ENCODE measurements around the gene COBLL1.

Gene COBLL1

GRCh38 chr2:164734196-164734595 lies 107.4 kb downstream of the COBLL1 start:
- H3K4me3 ChIP-seq (ENCODE audit: extremely low read depth, insufficient read depth, low read length, poor library complexity, severe bottlenecking): no peak overlapping the region
- H3K36me3 ChIP-seq (ENCODE audit: control insufficient read depth, insufficient read depth, low read length): no peaks in the 10 kb centered on the region
- 69 to 74% methylated on average over 3 of the region's 3 CpGs for WGBS, 2 experiments (ENCODE audit: insufficient coverage in 2 of 2)
- peaks cover 21% of the 10 kb centered on the region for H3K4me1 ChIP-seq (ENCODE audit: control insufficient read depth, insufficient read depth, low read length, poor library complexity, severe bottlenecking)
- H3K27ac ChIP-seq (ENCODE audit: low read depth, low read length, severe bottlenecking): peak overlapping the region; percentile 73
- H3K9me3 ChIP-seq (ENCODE audit: control insufficient read depth, low read length): no peaks in the 10 kb centered on the region

GRCh38 chr2:164725542-164725941 lies 116.1 kb downstream of the COBLL1 start:
- no CpG with 5 or more reads among the region's 3 CpGs for WGBS, 2 experiments (ENCODE audit: insufficient coverage in 2 of 2)

GRCh38 chr2:164722616-164723338 lies 118.8 kb downstream of the COBLL1 start:
- H3K36me3 ChIP-seq (ENCODE audit: control insufficient read depth, insufficient read depth, low read length): no peaks in the 10 kb centered on the region
- peak overlapping the region; percentile 11 for H3K27ac ChIP-seq (ENCODE audit: low read depth, low read length, severe bottlenecking)
- H3K4me3 ChIP-seq (ENCODE audit: extremely low read depth, insufficient read depth, low read length, poor library complexity, severe bottlenecking): no peak overlapping the region
- H3K4me1 ChIP-seq (ENCODE audit: control insufficient read depth, insufficient read depth, low read length, poor library complexity, severe bottlenecking): peaks cover 17% of the 10 kb centered on the region
- no CpG with 5 or more reads among the region's 2 CpGs for WGBS, 2 experiments (ENCODE audit: insufficient coverage in 2 of 2)
- no peaks in the 10 kb centered on the region for H3K9me3 ChIP-seq (ENCODE audit: control insufficient read depth, low read length)

More at GRCh38 chr2:164725542-164725941, 116.1 kb downstream of the COBLL1 start:
- peaks cover 12% of the 10 kb centered on the region for H3K4me1 ChIP-seq (ENCODE audit: control insufficient read depth, insufficient read depth, low read length, poor library complexity, severe bottlenecking)
- H3K4me3 ChIP-seq (ENCODE audit: extremely low read depth, insufficient read depth, low read length, poor library complexity, severe bottlenecking): no peak overlapping the region
- H3K9me3 ChIP-seq (ENCODE audit: control insufficient read depth, low read length): no peaks in the 10 kb centered on the region
- H3K36me3 ChIP-seq (ENCODE audit: control insufficient read depth, insufficient read depth, low read length): no peaks in the 10 kb centered on the region
- no peak overlapping the region for H3K27ac ChIP-seq (ENCODE audit: low read depth, low read length, severe bottlenecking)

GRCh38 chr2:164721430-164721829 lies 120.2 kb downstream of the COBLL1 start:
- no CpG with 5 or more reads among the region's 1 CpG for WGBS, 2 experiments (ENCODE audit: insufficient coverage in 2 of 2)
- H3K4me1 ChIP-seq (ENCODE audit: control insufficient read depth, insufficient read depth, low read length, poor library complexity, severe bottlenecking): peaks cover 17% of the 10 kb centered on the region

GRCh38 chr2:164719996-164720941 lies 121.4 kb downstream of the COBLL1 start:
- WGBS, 2 experiments (ENCODE audit: insufficient coverage in 2 of 2): 80 to 82% methylated on average over 2 to 3 of the region's 3 CpGs
- peak overlapping the region; percentile 50 for H3K27ac ChIP-seq (ENCODE audit: low read depth, low read length, severe bottlenecking)
- H3K9me3 ChIP-seq (ENCODE audit: control insufficient read depth, low read length): no peaks in the 10 kb centered on the region
- no peak overlapping the region for H3K4me3 ChIP-seq (ENCODE audit: extremely low read depth, insufficient read depth, low read length, poor library complexity, severe bottlenecking)
- no peaks in the 10 kb centered on the region for H3K36me3 ChIP-seq (ENCODE audit: control insufficient read depth, insufficient read depth, low read length)
- H3K4me1 ChIP-seq (ENCODE audit: control insufficient read depth, insufficient read depth, low read length, poor library complexity, severe bottlenecking): peaks cover 17% of the 10 kb centered on the region

More at GRCh38 chr2:164721430-164721829, 120.2 kb downstream of the COBLL1 start:
- Histone ChIP-seq H3K27ac (ENCODE audit: low read depth, low read length, severe bottlenecking) (peak overlapping the region; percentile 50), H3K9me3 (ENCODE audit: control insufficient read depth, low read length) (no peaks in the 10 kb centered on the region), H3K36me3 (ENCODE audit: control insufficient read depth, insufficient read depth, low read length) (no peaks in the 10 kb centered on the region), H3K4me3 (ENCODE audit: extremely low read depth, insufficient read depth, low read length, poor library complexity, severe bottlenecking) (no peak overlapping the region)

- WGBS, 2 experiments (ENCODE audit: insufficient coverage in 2 of 2): 100% methylated on average over 1 to 2 of the region's 6 CpGs
- Histone ChIP-seq H3K36me3 (ENCODE audit: control insufficient read depth, insufficient read depth, low read length) (no peaks in the 10 kb centered on the region), H3K27ac (ENCODE audit: low read depth, low read length, severe bottlenecking) (no peak overlapping the region), H3K9me3 (ENCODE audit: control insufficient read depth, low read length) (no peaks in the 10 kb centered on the region), H3K4me1 (ENCODE audit: control insufficient read depth, insufficient read depth, low read length, poor library complexity, severe bottlenecking) (peaks cover 17% of the 10 kb centered on the region), H3K4me3 (ENCODE audit: extremely low read depth, insufficient read depth, low read length, poor library complexity, severe bottlenecking) (no peak overlapping the region)
These were observed 124.4 kb downstream of the COBLL1 start for GRCh38 chr2:164717000-164717803.

GRCh38 chr2:164714471-164714870 lies 127.2 kb downstream of the COBLL1 start:
- Histone ChIP-seq H3K27ac (ENCODE audit: low read depth, low read length, severe bottlenecking) (no peak overlapping the region), H3K36me3 (ENCODE audit: control insufficient read depth, insufficient read depth, low read length) (no peaks in the 10 kb centered on the region), H3K9me3 (ENCODE audit: control insufficient read depth, low read length) (no peaks in the 10 kb centered on the region), H3K4me3 (ENCODE audit: extremely low read depth, insufficient read depth, low read length, poor library complexity, severe bottlenecking) (no peak overlapping the region), H3K4me1 (ENCODE audit: control insufficient read depth, insufficient read depth, low read length, poor library complexity, severe bottlenecking) (no peaks in the 10 kb centered on the region)
- 88% methylated on average over 1 of the region's 1 CpG; no CpG with 5 or more reads in 1 of the 2 experiments for WGBS, 2 experiments (ENCODE audit: insufficient coverage in 2 of 2)

GRCh38 chr2:164711766-164712138 lies 129.9 kb downstream of the COBLL1 start:
- no peaks in the 10 kb centered on the region for H3K9me3 ChIP-seq (ENCODE audit: control insufficient read depth, low read length)
- no CpG with 5 or more reads among the region's 1 CpG for WGBS, 2 experiments (ENCODE audit: insufficient coverage in 2 of 2)
- no peaks in the 10 kb centered on the region for H3K36me3 ChIP-seq (ENCODE audit: control insufficient read depth, insufficient read depth, low read length)
- H3K27ac ChIP-seq (ENCODE audit: low read depth, low read length, severe bottlenecking): no peak overlapping the region
- H3K4me1 ChIP-seq (ENCODE audit: control insufficient read depth, insufficient read depth, low read length, poor library complexity, severe bottlenecking): no peaks in the 10 kb centered on the region
- H3K4me3 ChIP-seq (ENCODE audit: extremely low read depth, insufficient read depth, low read length, poor library complexity, severe bottlenecking): no peak overlapping the region

- H3K27ac ChIP-seq (ENCODE audit: low read depth, low read length, severe bottlenecking): no peak overlapping the region
- no peak overlapping the region for H3K4me3 ChIP-seq (ENCODE audit: extremely low read depth, insufficient read depth, low read length, poor library complexity, severe bottlenecking)
- H3K36me3 ChIP-seq (ENCODE audit: control insufficient read depth, insufficient read depth, low read length): no peaks in the 10 kb centered on the region
- 95 to 97% methylated on average over 3 to 6 of the region's 6 CpGs for WGBS, 2 experiments (ENCODE audit: insufficient coverage in 2 of 2)
- H3K4me1 ChIP-seq (ENCODE audit: control insufficient read depth, insufficient read depth, low read length, poor library complexity, severe bottlenecking): peaks cover under 1% of the 10 kb centered on the region
- no peaks in the 10 kb centered on the region for H3K9me3 ChIP-seq (ENCODE audit: control insufficient read depth, low read length)
These were observed 130.5 kb downstream of the COBLL1 start for GRCh38 chr2:164710837-164711765.
